Measurements from ENCODE around the gene TNFRSF12A. TPM values are rescaled to one million over a fixed set of nuclear protein-coding genes. Genes with fewer than 3 reads are reported as not detected.
A peak's percentile ranks its signal among the peaks of the same experiment; 100 is the strongest.

The TNFRSF12A gene
- total and polyA plus RNA-seq, 4 donors = 60.4 to 271 (median 95.7) TPM

DNA sequence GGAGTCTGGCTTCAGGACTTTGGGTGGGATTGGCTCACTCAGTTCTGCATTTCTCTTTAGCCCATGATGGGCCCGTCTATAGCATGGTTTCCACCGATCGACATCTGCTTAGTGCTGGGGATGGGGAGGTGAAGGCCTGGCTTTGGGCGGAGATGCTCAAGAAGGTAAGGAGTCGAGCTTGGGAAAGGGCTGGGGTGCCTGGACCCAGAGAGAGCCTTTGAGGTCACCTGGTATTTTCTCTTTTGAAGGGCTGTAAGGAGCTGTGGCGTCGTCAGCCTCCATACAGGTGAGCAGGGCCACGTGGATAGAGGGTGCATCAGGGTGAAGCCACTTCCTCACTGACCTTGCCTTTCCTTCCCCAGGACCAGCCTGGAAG lies 5.8 kb downstream of the TNFRSF12A start:
- Histone ChIP-seq H3K9me3 (ENCODE audit: control insufficient read depth, low read length) (no peaks in the 10 kb centered on the region), H3K36me3 (ENCODE audit: control insufficient read depth in 1 of 2, insufficient read depth in 2 of 2, low read length in 1 of 2) (peaks cover 0 to 1% of the 10 kb centered on the region in 2 donors), H3K4me1 (ENCODE audit: control insufficient read depth in 1 of 2, insufficient read depth in 2 of 2, low read length in 2 of 2) (no peaks in the 10 kb centered on the region), H3K4me3 (ENCODE audit: low read length in 2 of 2) (no peak overlapping the region), H3K27me3 (ENCODE audit: control insufficient read depth in 1 of 2, insufficient read depth in 2 of 2, low read length in 1 of 2) (no peaks in the 10 kb centered on the region), H3K27ac (ENCODE audit: low read depth in 1 of 2, low read length in 2 of 2) (no peak overlapping the region)
- intact Hi-C loops (cut with DNase I) = no loop called here
- WGBS, 2 donors = 90 to 93% methylated on average over 8 of the region's 8 CpGs
- ATAC-seq (ENCODE audit: low FRiP score) = no peak
- DNase-seq = no peak

DNA sequence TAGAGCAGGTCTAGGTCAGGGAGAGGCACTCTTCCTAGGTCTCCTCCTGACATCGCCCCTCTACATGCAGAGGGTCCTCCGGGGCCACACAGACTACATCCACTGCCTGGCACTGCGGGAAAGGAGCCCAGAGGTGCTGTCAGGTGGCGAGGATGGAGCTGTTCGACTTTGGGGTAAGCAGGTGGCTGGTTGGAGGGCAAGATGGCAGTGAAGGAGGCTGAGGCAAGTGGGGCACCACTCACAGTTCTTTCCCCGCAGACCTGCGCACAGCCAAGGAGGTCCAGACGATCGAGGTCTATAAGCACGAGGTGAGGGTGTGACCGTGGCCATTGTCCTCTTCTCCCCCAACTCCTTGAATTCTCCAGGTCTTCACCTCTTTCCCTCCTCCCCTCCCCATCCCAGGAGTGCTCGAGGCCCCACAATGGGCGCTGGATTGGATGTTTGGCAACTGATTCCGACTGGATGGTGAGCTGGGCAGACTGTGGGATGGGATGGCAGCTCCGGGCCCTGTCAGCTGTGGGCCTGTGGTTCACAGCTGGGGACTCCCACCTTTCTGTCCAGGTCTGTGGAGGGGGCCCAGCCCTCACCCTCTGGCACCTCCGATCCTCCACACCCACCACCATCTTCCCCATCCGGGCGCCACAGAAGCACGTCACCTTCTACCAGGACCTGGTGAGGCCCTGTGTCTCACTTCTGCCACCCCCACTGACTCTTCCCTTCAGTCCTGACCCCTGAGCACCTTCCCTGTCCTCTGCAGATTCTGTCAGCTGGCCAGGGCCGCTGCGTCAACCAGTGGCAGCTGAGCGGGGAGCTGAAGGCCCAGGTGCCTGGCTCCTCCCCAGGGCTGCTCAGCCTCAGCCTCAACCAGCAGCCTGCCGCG lies 6.7 kb downstream of the TNFRSF12A start:
- DNase-seq (peak in 1 of 2 donors; percentile 53), ATAC-seq (ENCODE audit: low FRiP score) (no peak)
- Histone ChIP-seq H3K36me3 (ENCODE audit: control insufficient read depth in 1 of 2, insufficient read depth in 2 of 2, low read length in 1 of 2) (peaks cover 0 to 1% of the 10 kb centered on the region in 2 donors), H3K4me3 (ENCODE audit: low read length in 2 of 2) (no peak overlapping the region), H3K27ac (ENCODE audit: low read depth in 1 of 2, low read length in 2 of 2) (no peak overlapping the region), H3K9me3 (ENCODE audit: control insufficient read depth, low read length) (no peaks in the 10 kb centered on the region), H3K4me1 (ENCODE audit: control insufficient read depth in 1 of 2, insufficient read depth in 2 of 2, low read length in 2 of 2) (no peaks in the 10 kb centered on the region), H3K27me3 (ENCODE audit: control insufficient read depth in 1 of 2, insufficient read depth in 2 of 2, low read length in 1 of 2) (no peaks in the 10 kb centered on the region)
- intact Hi-C loops (cut with DNase I) = no loop called here
- 94 to 95% methylated on average over 23 to 24 of the region's 24 CpGs for WGBS, 2 donors

DNA sequence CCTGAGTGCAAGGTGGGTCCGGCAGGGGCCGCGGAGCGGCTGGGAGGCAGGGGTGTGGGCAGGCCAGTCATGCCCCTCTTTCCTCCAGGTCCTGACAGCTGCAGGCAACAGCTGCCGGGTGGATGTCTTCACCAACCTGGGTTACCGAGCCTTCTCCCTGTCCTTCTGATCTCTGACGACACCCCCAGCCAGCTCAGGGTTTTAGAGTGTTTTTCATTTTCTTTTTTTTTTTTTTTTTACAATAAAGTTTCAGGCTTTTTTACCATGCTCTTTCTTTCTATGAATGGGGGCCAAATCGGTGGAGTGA lies 7.3 kb downstream of the TNFRSF12A start:
- no peaks in the 10 kb centered on the region for H3K4me1 ChIP-seq (ENCODE audit: control insufficient read depth in 1 of 2, insufficient read depth in 2 of 2, low read length in 2 of 2)
- no peaks in the 10 kb centered on the region for H3K9me3 ChIP-seq (ENCODE audit: control insufficient read depth, low read length)

DNA sequence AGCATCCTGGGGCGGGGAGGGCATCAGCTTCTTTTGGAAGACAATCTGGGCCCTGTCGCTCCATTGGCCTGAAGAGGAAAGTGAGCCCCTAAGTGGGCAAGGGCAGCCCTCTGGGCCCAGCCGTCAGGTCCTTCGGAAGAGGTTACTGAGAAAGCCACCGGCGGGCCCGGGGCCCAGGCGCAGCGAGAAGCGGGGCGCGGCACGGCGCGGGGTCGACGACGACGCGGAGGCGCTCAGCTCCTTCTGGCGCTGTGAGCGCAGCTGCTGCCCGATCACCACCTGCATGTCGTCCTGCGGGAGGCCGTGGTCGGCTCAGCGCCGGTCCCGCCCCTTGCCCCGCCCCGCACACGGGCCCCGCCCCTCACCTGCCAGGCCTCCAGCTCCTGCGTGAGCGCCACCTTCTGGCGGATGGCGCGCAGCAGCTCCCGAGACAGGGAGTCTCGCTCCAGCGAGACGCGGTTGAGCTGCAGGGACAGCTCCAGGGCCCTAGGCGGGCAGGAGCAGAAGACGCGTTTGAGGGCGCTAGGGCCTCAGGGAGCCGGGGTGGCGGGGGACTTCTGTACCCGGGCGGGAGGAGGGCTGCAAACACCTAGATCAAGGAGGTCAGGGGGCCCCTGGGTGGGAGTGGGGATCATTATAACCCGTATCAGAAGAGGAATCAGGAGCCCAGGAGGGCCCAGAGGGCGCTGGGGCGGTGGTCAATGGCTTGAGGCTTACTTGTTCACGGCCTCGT lies 8.0 kb downstream of the TNFRSF12A start:
- DNase-seq (peak; percentile 80 to 92), ATAC-seq (ENCODE audit: low FRiP score) (no peak)
- H3K27me3 ChIP-seq (ENCODE audit: control insufficient read depth in 1 of 2, insufficient read depth in 2 of 2, low read length in 1 of 2) = no peaks in the 10 kb centered on the region
- H3K36me3 ChIP-seq (ENCODE audit: control insufficient read depth in 1 of 2, insufficient read depth in 2 of 2, low read length in 1 of 2) = peaks cover 0 to 1% of the 10 kb centered on the region in 2 donors
- intact Hi-C loops (cut with DNase I) = no loop called here
- 28 to 33% methylated on average over 56 to 58 of the region's 58 CpGs for WGBS, 2 donors
- H3K4me3 ChIP-seq (ENCODE audit: low read length in 2 of 2) = no peak overlapping the region
- H3K9me3 ChIP-seq (ENCODE audit: control insufficient read depth, low read length) = no peaks in the 10 kb centered on the region
- no peaks in the 10 kb centered on the region for H3K4me1 ChIP-seq (ENCODE audit: control insufficient read depth in 1 of 2, insufficient read depth in 2 of 2, low read length in 2 of 2)
- H3K27ac ChIP-seq (ENCODE audit: low read depth in 1 of 2, low read length in 2 of 2) = no peak overlapping the region

More for the DNA sequence above, 7.3 kb downstream of the TNFRSF12A start:
- H3K27me3 ChIP-seq (ENCODE audit: control insufficient read depth in 1 of 2, insufficient read depth in 2 of 2, low read length in 1 of 2) = no peaks in the 10 kb centered on the region
- H3K27ac ChIP-seq (ENCODE audit: low read depth in 1 of 2, low read length in 2 of 2) = no peak overlapping the region
- intact Hi-C loops (cut with DNase I) = no loop called here
- no peak overlapping the region for H3K4me3 ChIP-seq (ENCODE audit: low read length in 2 of 2)
- 88 to 92% methylated on average over 8 of the region's 8 CpGs for WGBS, 2 donors
- DNase-seq = no peak
- no peak for ATAC-seq (ENCODE audit: low FRiP score)
- peaks cover 0 to 1% of the 10 kb centered on the region in 2 donors for H3K36me3 ChIP-seq (ENCODE audit: control insufficient read depth in 1 of 2, insufficient read depth in 2 of 2, low read length in 1 of 2)

DNA sequence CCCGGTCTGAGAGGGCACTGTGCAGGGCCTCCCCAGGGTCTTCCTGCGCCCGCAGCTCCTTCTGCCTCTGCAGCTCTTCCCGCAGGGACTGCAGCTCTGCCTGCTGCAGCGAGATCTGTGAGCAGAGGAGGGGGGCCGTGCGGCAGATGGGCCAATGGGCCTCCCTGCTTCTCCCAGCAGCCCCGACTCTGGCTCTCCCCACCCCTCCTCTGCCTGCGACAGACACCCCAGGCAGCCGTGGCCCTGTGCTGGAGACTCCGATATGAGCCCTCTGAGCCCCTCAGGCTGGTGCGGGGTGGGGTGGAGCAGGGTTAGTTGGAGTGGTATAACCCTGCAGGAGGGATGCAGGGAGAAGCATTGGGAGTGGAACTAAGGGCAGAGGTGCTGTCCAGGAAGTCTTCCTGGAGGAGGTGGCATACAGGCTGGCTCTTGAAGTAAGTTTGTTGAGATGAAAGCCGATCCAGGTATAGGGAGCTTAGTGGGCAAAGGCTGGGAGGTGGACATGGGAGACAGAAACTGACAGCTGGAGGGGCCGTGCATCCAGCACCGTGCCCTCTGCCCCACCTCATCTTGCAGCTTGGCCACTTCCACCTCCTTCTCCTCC lies 8.7 kb downstream of the TNFRSF12A start:
- intact Hi-C loops (cut with DNase I) = no loop called here
- Histone ChIP-seq H3K4me3 (ENCODE audit: low read length in 2 of 2) (no peak overlapping the region), H3K27me3 (ENCODE audit: control insufficient read depth in 1 of 2, insufficient read depth in 2 of 2, low read length in 1 of 2) (no peaks in the 10 kb centered on the region)

DNA sequence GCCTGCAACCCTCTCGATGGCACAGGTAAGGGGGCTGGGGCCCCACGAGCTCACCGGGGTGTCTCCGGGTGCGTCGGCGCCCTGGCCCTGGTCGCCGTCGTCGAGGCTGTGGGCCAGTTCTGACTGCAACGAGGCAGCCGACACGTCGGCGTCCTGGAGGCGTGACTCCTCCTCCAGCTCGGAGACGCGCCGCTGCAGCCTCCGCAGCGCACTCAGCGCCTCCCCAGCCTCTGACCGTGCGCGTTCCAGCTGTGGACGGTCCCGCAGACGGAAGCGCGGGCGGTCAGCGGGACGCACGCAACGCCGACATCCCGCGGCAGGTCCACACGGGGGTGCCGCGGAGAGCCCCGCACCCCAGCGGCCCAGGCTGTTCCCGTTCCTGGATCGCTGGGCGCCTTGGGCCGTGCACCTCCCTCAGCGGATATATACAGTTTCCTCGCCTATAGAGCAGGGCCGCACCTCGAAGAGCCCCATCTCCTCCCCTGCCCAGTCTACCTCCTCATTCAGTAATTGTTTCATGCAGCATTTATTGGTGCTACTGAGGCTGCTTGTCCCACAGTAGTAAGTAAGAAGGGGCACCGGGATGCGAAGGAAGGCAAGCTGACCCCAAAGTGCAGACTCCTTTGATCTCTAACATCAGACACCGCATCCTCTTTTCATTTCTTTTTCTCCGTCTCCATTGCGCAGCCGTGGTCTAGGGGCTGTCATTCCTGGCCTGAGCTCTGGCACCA lies 9.5 kb downstream of the TNFRSF12A start:
- no peaks in the 10 kb centered on the region for H3K27me3 ChIP-seq (ENCODE audit: control insufficient read depth in 1 of 2, insufficient read depth in 2 of 2, low read length in 1 of 2)
- no peak overlapping the region for H3K27ac ChIP-seq (ENCODE audit: low read depth in 1 of 2, low read length in 2 of 2)
- intact Hi-C loops (cut with DNase I) = no loop called here
- DNase-seq (peak in 1 of 2 donors; percentile 71), ATAC-seq (ENCODE audit: low FRiP score) (no peak)
- H3K4me1 ChIP-seq (ENCODE audit: control insufficient read depth in 1 of 2, insufficient read depth in 2 of 2, low read length in 2 of 2) = no peaks in the 10 kb centered on the region
- 13 to 15% methylated on average over 55 to 59 of the region's 59 CpGs for WGBS, 2 donors
- H3K9me3 ChIP-seq (ENCODE audit: control insufficient read depth, low read length) = no peaks in the 10 kb centered on the region
- H3K4me3 ChIP-seq (ENCODE audit: low read length in 2 of 2) = no peak overlapping the region
- H3K36me3 ChIP-seq (ENCODE audit: control insufficient read depth in 1 of 2, insufficient read depth in 2 of 2, low read length in 1 of 2) = peaks cover 0 to 1% of the 10 kb centered on the region in 2 donors

More for the DNA sequence above, 8.7 kb downstream of the TNFRSF12A start:
- 41% methylated on average over 15 of the region's 15 CpGs for WGBS, 2 donors
- Histone ChIP-seq H3K27ac (ENCODE audit: low read depth in 1 of 2, low read length in 2 of 2) (no peak overlapping the region), H3K9me3 (ENCODE audit: control insufficient read depth, low read length) (no peaks in the 10 kb centered on the region), H3K36me3 (ENCODE audit: control insufficient read depth in 1 of 2, insufficient read depth in 2 of 2, low read length in 1 of 2) (peaks cover 0 to 1% of the 10 kb centered on the region in 2 donors), H3K4me1 (ENCODE audit: control insufficient read depth in 1 of 2, insufficient read depth in 2 of 2, low read length in 2 of 2) (no peaks in the 10 kb centered on the region)
- DNase-seq = no peak
- no peak for ATAC-seq (ENCODE audit: low FRiP score)

DNA sequence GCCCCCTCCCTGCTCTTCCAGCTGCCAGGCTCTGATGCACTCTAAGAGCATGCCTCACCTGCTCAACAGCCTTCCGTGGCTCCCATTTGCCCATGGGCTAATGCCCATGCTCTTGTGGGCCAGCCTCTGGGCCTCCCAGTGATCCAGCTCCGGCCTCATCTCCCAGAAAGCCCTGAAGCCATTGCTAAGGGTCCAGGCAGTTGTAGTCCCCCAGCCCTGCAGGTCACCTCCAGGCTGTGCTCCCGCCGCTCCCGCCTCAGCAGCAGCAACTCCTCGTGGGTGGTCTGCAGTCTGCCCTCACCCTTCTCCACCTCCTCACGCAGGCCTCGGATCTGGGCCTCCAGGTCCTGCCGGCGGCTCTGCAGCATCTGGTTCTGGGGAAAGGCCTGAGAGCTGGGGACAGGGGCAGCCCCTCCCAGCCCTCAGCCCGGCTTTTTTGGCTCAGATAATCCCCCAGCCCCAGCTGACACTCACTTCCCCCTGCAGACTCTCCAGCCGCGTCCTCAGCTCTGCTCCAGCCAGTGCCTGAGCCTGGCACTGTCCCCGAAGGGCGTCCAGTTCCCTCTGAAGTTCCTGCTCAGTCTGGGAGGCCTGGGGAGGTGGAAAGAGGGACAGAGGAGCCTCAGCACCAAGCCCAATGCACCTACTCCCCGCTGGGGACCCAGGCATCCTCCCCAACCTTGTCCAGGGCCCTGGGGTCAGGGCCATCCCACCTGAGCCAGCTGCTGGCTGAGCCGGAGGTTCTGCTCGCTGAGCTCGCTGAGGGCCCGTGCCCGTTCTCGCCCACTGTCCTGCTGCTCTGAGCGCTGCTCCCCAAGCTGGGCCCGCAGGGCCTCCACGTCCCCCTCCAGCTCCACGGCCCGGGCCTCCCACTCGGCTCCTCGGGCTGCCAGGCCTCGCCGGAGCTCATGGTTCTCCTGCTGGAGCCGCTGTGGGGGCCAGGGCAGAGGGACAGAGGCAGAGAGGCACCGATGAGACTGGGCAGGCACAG lies 10.3 kb downstream of the TNFRSF12A start:
- H3K4me1 ChIP-seq (ENCODE audit: control insufficient read depth in 1 of 2, insufficient read depth in 2 of 2, low read length in 2 of 2) = no peaks in the 10 kb centered on the region
- peaks cover 0 to 1% of the 10 kb centered on the region in 2 donors for H3K36me3 ChIP-seq (ENCODE audit: control insufficient read depth in 1 of 2, insufficient read depth in 2 of 2, low read length in 1 of 2)
- no peak overlapping the region for H3K4me3 ChIP-seq (ENCODE audit: low read length in 2 of 2)
- H3K27me3 ChIP-seq (ENCODE audit: control insufficient read depth in 1 of 2, insufficient read depth in 2 of 2, low read length in 1 of 2) = no peaks in the 10 kb centered on the region
- no peak for DNase-seq
- WGBS, 2 donors = 88 to 91% methylated on average over 33 of the region's 33 CpGs
- no peak overlapping the region for H3K27ac ChIP-seq (ENCODE audit: low read depth in 1 of 2, low read length in 2 of 2)
- intact Hi-C loops (cut with DNase I) = no loop called here
- H3K9me3 ChIP-seq (ENCODE audit: control insufficient read depth, low read length) = no peaks in the 10 kb centered on the region
- no peak for ATAC-seq (ENCODE audit: low FRiP score)

Measured in aorta (tissue), 5 donors.